GM12872 (cell line): Measurements from ENCODE around the gene TTLL8.

Source experiments
- CTCF ChIP-seq: IDR thresholded peaks from 3 replicates; pipeline ENCODE4 v1.5.1; 2011; ENCODE audit warnings: low read depth, mild to moderate bottlenecking, low read length, moderate library complexity; ENCODE audit not compliant: insufficient read depth

TTLL8 gene

DNA sequence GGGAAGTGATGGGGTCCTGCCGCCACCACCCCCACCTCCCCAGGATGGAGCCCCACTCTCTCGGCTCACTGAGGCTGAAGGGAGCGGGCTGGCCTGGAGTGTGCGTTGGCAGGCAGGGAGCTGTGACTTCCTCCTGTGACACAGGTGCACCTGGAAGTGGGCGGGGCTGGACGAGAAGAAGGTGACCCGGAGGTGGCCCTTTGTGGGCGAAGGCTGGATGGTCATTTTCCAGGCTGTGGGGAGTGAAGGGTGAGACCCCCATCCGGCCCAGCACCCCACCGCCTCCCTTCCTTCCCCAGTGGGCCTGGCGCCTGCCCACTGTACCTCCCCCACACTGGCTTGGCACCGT is 60.9 kb downstream of the TTLL8 start:
- TF ChIP-seq CTCF: no peak

GRCh38 chr22:49996518-49997250 is 61.4 kb downstream of the TTLL8 start:
- TF ChIP-seq CTCF: no peak

DNA sequence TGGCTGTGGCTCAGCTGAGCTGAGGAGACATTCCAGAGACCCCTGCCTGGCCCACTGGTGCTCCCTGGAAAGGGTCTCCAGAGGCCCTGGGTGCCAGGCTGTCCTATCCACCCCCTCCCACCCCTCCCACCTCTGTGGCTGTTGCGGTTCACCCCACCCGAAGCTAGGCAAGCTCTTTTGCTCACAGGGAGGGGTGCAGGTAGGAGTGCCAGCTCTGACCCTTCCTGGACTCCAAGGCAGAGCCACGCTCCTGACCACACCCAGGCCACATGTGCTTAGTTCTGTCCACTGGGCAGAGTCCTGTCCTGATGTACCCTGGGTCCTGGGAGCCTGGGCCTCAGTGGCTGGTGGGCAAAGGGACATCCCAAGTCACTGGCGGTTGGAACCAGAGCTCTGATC is 62.0 kb downstream of the TTLL8 start:
- TF ChIP-seq CTCF: no peak

DNA sequence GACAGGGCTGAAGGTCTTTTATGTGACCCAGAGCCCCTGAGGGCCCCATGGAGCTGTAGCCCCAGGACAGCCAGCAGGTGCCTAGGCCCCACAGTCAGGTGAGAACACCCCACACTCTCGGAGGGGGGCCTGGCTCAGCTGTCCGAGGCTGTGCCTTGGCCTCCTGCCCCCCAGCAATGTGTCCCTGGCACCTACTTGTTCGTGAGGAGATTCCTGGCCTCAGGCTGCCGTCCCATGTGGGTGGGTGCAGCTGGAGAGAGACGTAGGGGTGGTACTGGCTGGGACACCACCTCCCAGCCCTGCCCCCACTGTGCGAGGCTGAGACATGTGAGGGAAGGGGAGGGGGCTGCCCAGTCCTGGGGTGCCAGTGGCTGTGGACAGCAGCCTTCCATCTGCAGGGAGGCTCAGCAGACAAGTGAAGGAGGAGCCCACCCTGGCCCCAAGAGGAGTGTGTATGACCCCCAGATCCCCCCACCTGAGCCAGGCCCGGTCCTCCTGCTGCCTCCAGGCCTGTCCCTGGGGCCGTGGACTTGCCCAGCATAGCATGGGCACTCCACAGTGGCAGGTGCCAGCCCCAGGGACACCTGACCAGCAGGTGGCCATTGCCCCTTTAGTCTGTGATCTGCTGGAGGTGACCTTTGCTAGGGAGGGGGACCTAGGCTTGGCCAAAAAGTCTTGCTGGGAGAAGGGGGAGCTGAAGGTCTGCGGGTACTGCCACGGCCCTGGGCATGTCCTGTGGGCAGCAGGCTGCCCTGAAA is 62.6 kb downstream of the TTLL8 start:
- TF ChIP-seq CTCF: no peak

DNA sequence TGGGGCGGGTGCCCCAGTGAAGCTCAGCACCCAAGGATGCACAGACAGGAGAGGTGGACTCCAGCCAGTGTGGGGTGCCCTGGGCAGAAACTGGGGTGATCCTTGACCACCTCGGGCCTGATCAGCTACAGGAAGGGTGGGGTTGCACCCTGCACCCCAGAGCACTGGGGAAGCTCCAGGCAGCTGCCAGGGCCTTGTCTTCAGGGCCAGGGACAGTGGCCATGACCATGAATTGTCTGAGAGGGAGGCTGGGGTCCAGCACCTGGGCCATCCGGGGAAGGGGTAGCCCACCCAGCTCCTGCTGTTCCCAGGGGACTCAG is 63.1 kb downstream of the TTLL8 start:
- TF ChIP-seq CTCF: no peak

DNA sequence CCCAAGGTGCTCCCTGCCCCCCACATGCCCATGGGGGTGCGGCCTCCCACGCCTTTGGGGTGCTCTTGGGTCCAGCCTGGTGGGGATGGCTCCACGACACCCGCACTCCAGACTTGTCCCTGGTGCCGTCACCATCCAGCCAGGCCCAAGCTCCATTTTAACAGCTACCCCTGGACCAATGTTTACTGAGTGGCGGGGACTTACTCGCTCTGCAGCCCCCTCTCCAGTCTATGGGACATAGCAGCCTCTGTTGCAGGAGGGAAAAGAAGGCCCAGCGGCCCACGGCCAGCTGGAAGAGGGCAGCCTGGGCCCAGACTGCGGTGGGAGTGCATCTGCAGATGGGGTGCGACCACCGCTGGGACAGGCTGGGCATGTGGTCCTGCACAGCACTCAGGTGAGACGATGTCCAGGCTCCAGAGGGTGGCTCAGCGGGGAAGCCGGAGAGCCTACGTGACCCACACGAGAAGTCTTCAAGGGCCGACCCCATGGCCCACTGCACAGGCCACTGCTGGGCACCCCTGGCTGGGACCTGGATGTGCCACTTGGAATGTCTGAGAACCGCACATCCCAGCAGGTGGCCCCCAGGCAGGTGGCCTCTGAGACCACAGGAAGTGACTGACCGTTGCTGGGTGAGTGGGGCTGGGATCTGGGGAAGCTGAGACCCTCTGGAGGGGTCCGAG is 63.6 kb downstream of the TTLL8 start:
- TF ChIP-seq CTCF: no peak

DNA sequence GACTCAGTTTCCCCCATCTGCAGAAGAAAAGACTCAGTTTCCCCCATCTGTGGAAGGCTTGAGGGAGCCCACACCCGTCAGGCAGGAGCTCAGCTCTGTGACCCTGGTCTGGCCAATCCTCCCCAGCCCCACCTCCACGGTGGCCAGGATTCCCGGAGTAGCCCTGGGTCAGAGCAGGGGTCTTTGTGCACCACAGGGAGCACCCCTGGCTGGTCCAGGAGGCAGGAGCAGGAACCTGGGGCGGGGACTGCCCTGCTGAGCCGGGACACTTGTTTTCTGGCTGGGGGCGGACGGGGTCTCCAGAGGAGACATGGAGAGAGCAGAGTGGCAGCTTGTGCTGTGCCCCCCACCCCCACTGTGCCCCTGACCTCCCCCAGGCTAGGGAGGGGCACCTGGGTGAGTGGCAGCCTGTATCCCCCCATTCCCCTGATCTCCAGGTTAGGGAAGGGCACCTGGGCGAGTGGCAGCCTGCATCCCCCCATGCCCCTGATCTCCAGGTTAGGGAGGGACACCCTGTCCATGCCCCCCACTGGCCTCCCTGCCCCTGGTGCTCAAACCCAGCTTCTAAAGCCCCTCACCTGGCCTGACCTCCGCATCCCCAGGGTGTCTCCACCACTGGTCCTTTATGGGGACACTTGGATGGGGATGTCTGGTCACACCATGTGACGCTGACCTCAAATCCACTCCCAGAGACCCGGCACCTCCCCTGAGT is 64.3 kb downstream of the TTLL8 start:
- TF ChIP-seq CTCF: no peak
